Measurements from ENCODE around the gene IRF7. TPM values are rescaled to one million over a fixed set of nuclear protein-coding genes. Genes with fewer than 3 reads are reported as not detected.
A peak's percentile ranks its signal among the peaks of the same experiment; 100 is the strongest.

Gene IRF7
- total and polyA plus RNA-seq, 12 donors: 0.81 to 87.6 (median 11.2) TPM

- Histone ChIP-seq H3K27ac (no peak overlapping the region), H3K27me3 (no peaks in the 10 kb centered on the region), H3K4me3 (no peak overlapping the region), H3K4me1 (replicated peaks in 1 of 2) (peaks cover 26 to 39% of the 10 kb centered on the region in 2 donors), H3K9me3 (replicated peaks in 1 of 3) (no peaks in the 10 kb centered on the region), H3K36me3 (replicated peaks in 1 of 2) (peaks cover 0 to 60% of the 10 kb centered on the region in 2 donors)
- no peak for DNase-seq
- 91 to 93% (median 92%) methylated on average over 10 of the region's 10 CpGs for WGBS, 4 donors
- intact Hi-C loops (cut with DNase I): no loop called here
- TF ChIP-seq POLR2A (IDR thresholded peaks at IDR 0.05) (no peak), CTCF (IDR thresholded peaks at IDR 0.05) (no peak)
These were observed 31.5 kb downstream of the IRF7 start for GRCh38 chr11:584287-584686.

GRCh38 chr11:581752-582151 is 34.0 kb downstream of the IRF7 start:
- Histone ChIP-seq H3K4me1 (replicated peaks in 1 of 2) (peaks cover 39 to 44% of the 10 kb centered on the region in 2 donors), H3K27ac (peak overlapping the region in 2 of 5 donors; percentile 20 to 85), H3K36me3 (replicated peaks in 1 of 2) (peaks cover 0 to 39% of the 10 kb centered on the region in 2 donors), H3K4me3 (no peak overlapping the region), H3K27me3 (no peaks in the 10 kb centered on the region), H3K9me3 (replicated peaks in 1 of 3) (no peaks in the 10 kb centered on the region)
- TF ChIP-seq CTCF (IDR thresholded peaks at IDR 0.05) (no peak), POLR2A (IDR thresholded peaks at IDR 0.05) (no peak)
- no peak for DNase-seq
- intact Hi-C loops (cut with DNase I): no loop called here
- WGBS, 4 donors: 85 to 91% (median 88%) methylated on average over 17 of the region's 17 CpGs

- TF ChIP-seq CTCF (IDR thresholded peaks at IDR 0.05): no peak
- Histone ChIP-seq H3K36me3 (replicated peaks in 1 of 2) (peaks cover 0 to 35% of the 10 kb centered on the region in 2 donors), H3K4me3 (no peak overlapping the region), H3K27ac (peak overlapping the region in 4 of 5 donors; percentile 26 to 85 (median 50)), H3K27me3 (no peaks in the 10 kb centered on the region), H3K9me3 (replicated peaks in 1 of 3) (no peaks in the 10 kb centered on the region), H3K4me1 (replicated peaks in 1 of 2) (peaks cover 39 to 44% of the 10 kb centered on the region in 2 donors)
- WGBS, 4 donors: 59 to 75% (median 68%) methylated on average over 13 to 14 of the region's 14 CpGs
- intact Hi-C loops (cut with DNase I): no loop called here
- DNase-seq: peak in 1 of 7 donors; percentile 48
These were observed 34.4 kb downstream of the IRF7 start for GRCh38 chr11:581342-581741.

- peak in 1 of 2 donors; percentile 42 for TF ChIP-seq POLR2A (IDR thresholded peaks at IDR 0.05)
- no peak for TF ChIP-seq CTCF (IDR thresholded peaks at IDR 0.05)
- intact Hi-C loops (cut with DNase I): no loop called here
- DNase-seq: peak in 6 of 7 donors; percentile 84 to 91 (median 87)
- H3K27ac ChIP-seq: peak overlapping the region; percentile 18 to 86 (median 74)
- H3K36me3 ChIP-seq (replicated peaks in 1 of 2): peaks cover 0 to 28% of the 10 kb centered on the region in 2 donors
- H3K4me3 ChIP-seq: no peak overlapping the region
- WGBS, 4 donors: 43 to 59% (median 54%) methylated on average over 9 to 20 of the region's 20 CpGs
- H3K4me1 ChIP-seq (replicated peaks in 1 of 2): peaks cover 39 to 49% of the 10 kb centered on the region in 2 donors
- no peaks in the 10 kb centered on the region for H3K9me3 ChIP-seq (replicated peaks in 1 of 3)
- no peaks in the 10 kb centered on the region for H3K27me3 ChIP-seq
These were observed 35.7 kb downstream of the IRF7 start for GRCh38 chr11:579830-580601.

Data from adrenal gland (tissue), 12 donors.